ENCODE results near the gene GDE1.
A peak's percentile ranks its signal among the peaks of the same experiment; 100 is the strongest.

Gene GDE1

GRCh38 chr16:19521471-19522396 is at the start of gene GDE1:
Gene GDE1 (minus strand): TSS chr16:19522098. CDS start chr16:19521964, 134 bp downstream.
- Histone ChIP-seq H3K27ac (ENCODE audit: low read depth, low read length) (peak within 1 kb of the TSS; percentile 96), H3K4me1 (ENCODE audit: control insufficient read depth in 5 of 5, insufficient read depth in 5 of 5, low read length in 5 of 5) (peaks cover 0 to 59% (median 42%) of the 10 kb centered on the region in 5 donors), H3K36me3 (ENCODE audit: control insufficient read depth in 5 of 5, insufficient read depth in 5 of 5, low read length in 5 of 5) (peaks cover 0 to 4% (median 2%) of the 10 kb centered on the region in 5 donors), H3K4me3 (ENCODE audit: low read depth in 1 of 5, low read length in 5 of 5) (peak within 1 kb of the TSS; percentile 87 to 97 (median 90)), H3K27me3 (ENCODE audit: control insufficient read depth in 5 of 5, insufficient read depth in 4 of 5, low read length in 5 of 5) (no peaks in the 10 kb centered on the region), H3K9me3 (ENCODE audit: control insufficient read depth in 5 of 5, low read length in 5 of 5) (no peaks in the 10 kb centered on the region), H3K9ac (ENCODE audit: low read length in 5 of 5) (peak within 1 kb of the TSS; percentile 84 to 96 (median 92))

- H3K36me3 ChIP-seq (ENCODE audit: control insufficient read depth in 5 of 5, insufficient read depth in 5 of 5, low read length in 5 of 5): peaks cover 14 to 65% (median 43%) of the 10 kb centered on the region in 5 donors
- peaks cover 0 to 10% (median 5%) of the 10 kb centered on the region in 5 donors for H3K9me3 ChIP-seq (ENCODE audit: control insufficient read depth in 5 of 5, low read length in 5 of 5)
- H3K27ac ChIP-seq (ENCODE audit: low read depth, low read length): no peak overlapping the region
- H3K4me3 ChIP-seq (ENCODE audit: low read depth in 1 of 5, low read length in 5 of 5): no peak overlapping the region
- H3K4me1 ChIP-seq (ENCODE audit: control insufficient read depth in 5 of 5, insufficient read depth in 5 of 5, low read length in 5 of 5): no peaks in the 10 kb centered on the region
- no peaks in the 10 kb centered on the region for H3K27me3 ChIP-seq (ENCODE audit: control insufficient read depth in 5 of 5, insufficient read depth in 4 of 5, low read length in 5 of 5)
- no peak overlapping the region for H3K9ac ChIP-seq (ENCODE audit: low read length in 5 of 5)
These were observed 45.7 kb upstream of the GDE1 start for GRCh38 chr16:19567560-19567959.

GRCh38 chr16:19566362-19566761 is 44.5 kb upstream of the GDE1 start:
- Histone ChIP-seq H3K27ac (ENCODE audit: low read depth, low read length) (no peak overlapping the region), H3K9ac (ENCODE audit: low read length in 5 of 5) (no peak overlapping the region), H3K36me3 (ENCODE audit: control insufficient read depth in 5 of 5, insufficient read depth in 5 of 5, low read length in 5 of 5) (peaks cover 14 to 55% (median 39%) of the 10 kb centered on the region in 5 donors), H3K4me3 (ENCODE audit: low read depth in 1 of 5, low read length in 5 of 5) (no peak overlapping the region), H3K27me3 (ENCODE audit: control insufficient read depth in 5 of 5, insufficient read depth in 4 of 5, low read length in 5 of 5) (no peaks in the 10 kb centered on the region), H3K4me1 (ENCODE audit: control insufficient read depth in 5 of 5, insufficient read depth in 5 of 5, low read length in 5 of 5) (no peaks in the 10 kb centered on the region), H3K9me3 (ENCODE audit: control insufficient read depth in 5 of 5, low read length in 5 of 5) (peaks cover 0 to 10% (median 5%) of the 10 kb centered on the region in 5 donors)

- Histone ChIP-seq H3K27me3 (ENCODE audit: control insufficient read depth in 5 of 5, insufficient read depth in 4 of 5, low read length in 5 of 5) (no peaks in the 10 kb centered on the region), H3K9ac (ENCODE audit: low read length in 5 of 5) (no peak overlapping the region), H3K4me1 (ENCODE audit: control insufficient read depth in 5 of 5, insufficient read depth in 5 of 5, low read length in 5 of 5) (no peaks in the 10 kb centered on the region), H3K27ac (ENCODE audit: low read depth, low read length) (no peak overlapping the region), H3K9me3 (ENCODE audit: control insufficient read depth in 5 of 5, low read length in 5 of 5) (peaks cover 0 to 10% (median 5%) of the 10 kb centered on the region in 5 donors), H3K4me3 (ENCODE audit: low read depth in 1 of 5, low read length in 5 of 5) (no peak overlapping the region), H3K36me3 (ENCODE audit: control insufficient read depth in 5 of 5, insufficient read depth in 5 of 5, low read length in 5 of 5) (peaks cover 8 to 30% (median 25%) of the 10 kb centered on the region in 5 donors)
These were observed 41.5 kb upstream of the GDE1 start for GRCh38 chr16:19563377-19563776.

GRCh38 chr16:19560078-19560477 is 38.2 kb upstream of the GDE1 start:
- H3K27ac ChIP-seq (ENCODE audit: low read depth, low read length): no peak overlapping the region
- no peak overlapping the region for H3K9ac ChIP-seq (ENCODE audit: low read length in 5 of 5)
- H3K4me3 ChIP-seq (ENCODE audit: low read depth in 1 of 5, low read length in 5 of 5): no peak overlapping the region
- peaks cover 0 to 10% (median 5%) of the 10 kb centered on the region in 5 donors for H3K9me3 ChIP-seq (ENCODE audit: control insufficient read depth in 5 of 5, low read length in 5 of 5)
- H3K27me3 ChIP-seq (ENCODE audit: control insufficient read depth in 5 of 5, insufficient read depth in 4 of 5, low read length in 5 of 5): no peaks in the 10 kb centered on the region
- H3K4me1 ChIP-seq (ENCODE audit: control insufficient read depth in 5 of 5, insufficient read depth in 5 of 5, low read length in 5 of 5): peaks cover 0 to 10% (median 9%) of the 10 kb centered on the region in 5 donors
- H3K36me3 ChIP-seq (ENCODE audit: control insufficient read depth in 5 of 5, insufficient read depth in 5 of 5, low read length in 5 of 5): peaks cover 1 to 7% (median 4%) of the 10 kb centered on the region in 5 donors

- H3K4me1 ChIP-seq (ENCODE audit: control insufficient read depth in 5 of 5, insufficient read depth in 5 of 5, low read length in 5 of 5): peaks cover 0 to 17% (median 14%) of the 10 kb centered on the region in 5 donors
- no peak overlapping the region for H3K4me3 ChIP-seq (ENCODE audit: low read depth in 1 of 5, low read length in 5 of 5)
- peaks cover 0 to 10% (median 5%) of the 10 kb centered on the region in 5 donors for H3K9me3 ChIP-seq (ENCODE audit: control insufficient read depth in 5 of 5, low read length in 5 of 5)
- no peak overlapping the region for H3K27ac ChIP-seq (ENCODE audit: low read depth, low read length)
- H3K36me3 ChIP-seq (ENCODE audit: control insufficient read depth in 5 of 5, insufficient read depth in 5 of 5, low read length in 5 of 5): peaks cover 0 to 4% (median 0%) of the 10 kb centered on the region in 5 donors
- H3K27me3 ChIP-seq (ENCODE audit: control insufficient read depth in 5 of 5, insufficient read depth in 4 of 5, low read length in 5 of 5): no peaks in the 10 kb centered on the region
- H3K9ac ChIP-seq (ENCODE audit: low read length in 5 of 5): no peak overlapping the region
These were observed 37.5 kb upstream of the GDE1 start for GRCh38 chr16:19559242-19559910.

GRCh38 chr16:19555938-19556771 is 34.3 kb upstream of the GDE1 start:
- Histone ChIP-seq H3K9me3 (ENCODE audit: control insufficient read depth in 5 of 5, low read length in 5 of 5) (no peaks in the 10 kb centered on the region), H3K4me3 (ENCODE audit: low read depth in 1 of 5, low read length in 5 of 5) (peak overlapping the region; percentile 79 to 92 (median 91)), H3K27me3 (ENCODE audit: control insufficient read depth in 5 of 5, insufficient read depth in 4 of 5, low read length in 5 of 5) (no peaks in the 10 kb centered on the region), H3K27ac (ENCODE audit: low read depth, low read length) (peak overlapping the region; percentile 85), H3K9ac (ENCODE audit: low read length in 5 of 5) (peak overlapping the region; percentile 84 to 97 (median 90)), H3K4me1 (ENCODE audit: control insufficient read depth in 5 of 5, insufficient read depth in 5 of 5, low read length in 5 of 5) (peaks cover 0 to 18% (median 14%) of the 10 kb centered on the region in 5 donors), H3K36me3 (ENCODE audit: control insufficient read depth in 5 of 5, insufficient read depth in 5 of 5, low read length in 5 of 5) (peaks cover 0 to 9% (median 3%) of the 10 kb centered on the region in 5 donors)

- Histone ChIP-seq H3K27me3 (ENCODE audit: control insufficient read depth in 5 of 5, insufficient read depth in 4 of 5, low read length in 5 of 5) (no peaks in the 10 kb centered on the region), H3K27ac (ENCODE audit: low read depth, low read length) (peak within 1 kb of the TSS; percentile 85), H3K4me1 (ENCODE audit: control insufficient read depth in 5 of 5, insufficient read depth in 5 of 5, low read length in 5 of 5) (peaks cover 0 to 18% (median 14%) of the 10 kb centered on the region in 5 donors), H3K36me3 (ENCODE audit: control insufficient read depth in 5 of 5, insufficient read depth in 5 of 5, low read length in 5 of 5) (peaks cover 0 to 9% (median 5%) of the 10 kb centered on the region in 5 donors), H3K9me3 (ENCODE audit: control insufficient read depth in 5 of 5, low read length in 5 of 5) (no peaks in the 10 kb centered on the region), H3K9ac (ENCODE audit: low read length in 5 of 5) (peak within 1 kb of the TSS; percentile 84 to 97 (median 96)), H3K4me3 (ENCODE audit: low read depth in 1 of 5, low read length in 5 of 5) (peak within 1 kb of the TSS; percentile 79 to 99 (median 91))
These were observed 33.5 kb upstream of the GDE1 start, which contains the start of gene VPS35L for GRCh38 chr16:19555186-19555937. Gene VPS35L (plus strand): TSS chr16:19555703. CDS start chr16:19555730, 27 bp downstream.

- H3K9me3 ChIP-seq (ENCODE audit: control insufficient read depth in 5 of 5, low read length in 5 of 5): no peaks in the 10 kb centered on the region
- no peak overlapping the region for H3K4me3 ChIP-seq (ENCODE audit: low read depth in 1 of 5, low read length in 5 of 5)
- no peaks in the 10 kb centered on the region for H3K27me3 ChIP-seq (ENCODE audit: control insufficient read depth in 5 of 5, insufficient read depth in 4 of 5, low read length in 5 of 5)
- peaks cover 12 to 35% (median 27%) of the 10 kb centered on the region in 5 donors for H3K36me3 ChIP-seq (ENCODE audit: control insufficient read depth in 5 of 5, insufficient read depth in 5 of 5, low read length in 5 of 5)
- peaks cover 0 to 3% (median 1%) of the 10 kb centered on the region in 5 donors for H3K4me1 ChIP-seq (ENCODE audit: control insufficient read depth in 5 of 5, insufficient read depth in 5 of 5, low read length in 5 of 5)
- H3K9ac ChIP-seq (ENCODE audit: low read length in 5 of 5): no peak overlapping the region
- H3K27ac ChIP-seq (ENCODE audit: low read depth, low read length): no peak overlapping the region
These were observed 27.8 kb upstream of the GDE1 start for GRCh38 chr16:19549673-19550072.
